ENCODE results near the gene ECE1.

Gene ECE1

DNA sequence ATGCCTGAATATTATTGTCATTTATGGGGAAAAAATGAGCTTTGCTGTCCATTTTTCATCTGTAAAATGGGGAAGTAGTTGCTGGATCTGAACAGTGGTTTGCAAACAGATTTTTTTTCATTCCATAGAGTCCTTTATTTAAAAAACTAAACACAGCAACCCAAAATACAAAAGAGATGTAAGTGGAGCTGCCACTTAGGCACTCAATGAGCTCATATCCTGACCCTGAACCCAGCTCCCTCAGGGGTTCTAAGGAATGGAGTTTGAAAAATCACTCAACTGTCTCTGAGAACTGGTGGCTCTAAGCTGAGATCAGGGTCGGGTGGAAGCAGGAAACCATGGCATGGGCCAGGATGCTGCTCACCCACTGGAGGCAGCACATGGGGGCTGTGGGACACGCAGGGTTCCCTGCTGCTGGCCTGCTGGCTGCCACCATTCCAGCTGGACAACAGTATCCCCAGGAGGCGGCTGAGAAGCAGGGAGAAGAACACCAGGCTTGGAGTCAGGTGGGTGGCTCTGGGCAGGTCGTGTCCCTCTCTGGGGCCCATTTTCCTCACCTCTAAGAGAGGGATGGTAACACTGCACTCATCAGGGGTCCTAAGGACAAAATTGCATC is 9.6 kb upstream of the ECE1 start:
- Histone ChIP-seq H2AK5ac (ENCODE audit: low read length) (no peak overlapping the region), H3K79me1 (ENCODE audit: low read length) (peaks cover 2% of the 10 kb centered on the region), H4K12ac (ENCODE audit: low read depth, low read length) (no peak overlapping the region), H2AFZ (ENCODE audit: insufficient read depth, low read length, poor library complexity) (no peak overlapping the region), H3K27me3 (ENCODE audit: insufficient read depth, low read length) (no peaks in the 10 kb centered on the region), H4K91ac (ENCODE audit: low read depth, low read length) (no peak overlapping the region), H3K27ac (ENCODE audit: low read depth, low read length) (no peak overlapping the region), H3K9me3 (ENCODE audit: insufficient read depth, low read depth, low read length) (no peaks in the 10 kb centered on the region), H3K79me2 (ENCODE audit: control insufficient read depth, insufficient read depth, low read length, poor library complexity) (no peaks in the 10 kb centered on the region), H3K36me3 (ENCODE audit: control insufficient read depth in 1 of 2, insufficient read depth in 2 of 2, low read length in 2 of 2) (no peaks in the 10 kb centered on the region), H3K23ac (ENCODE audit: low read length) (no peak overlapping the region), H3K18ac (ENCODE audit: low read length) (no peak overlapping the region), H3K4me2 (ENCODE audit: low read length) (no peak overlapping the region), H4K8ac (ENCODE audit: low read depth, low read length) (no peak overlapping the region), H3K4me3 (ENCODE audit: low read depth, low read length) (no peak overlapping the region), H2BK120ac (ENCODE audit: insufficient read depth, low read length, poor library complexity) (no peak overlapping the region), H3K14ac (ENCODE audit: low read length) (no peak overlapping the region), H3K4ac (ENCODE audit: low read depth, low read length) (no peak overlapping the region), H2BK5ac (ENCODE audit: low read depth, low read length, poor library complexity) (no peak overlapping the region), H3K9ac (ENCODE audit: low read length) (no peak overlapping the region), H3K4me1 (ENCODE audit: control insufficient read depth in 1 of 2, insufficient read depth in 2 of 2, low read length in 2 of 2) (peaks cover 4 to 7% of the 10 kb centered on the region in 2 experiments), H2BK12ac (ENCODE audit: low read length) (no peak overlapping the region)
- no CpG with 5 or more reads among the region's 4 CpGs for WGBS (ENCODE audit: extremely low coverage, insufficient coverage, insufficient read length)
- DNase-seq = no peak

DNA sequence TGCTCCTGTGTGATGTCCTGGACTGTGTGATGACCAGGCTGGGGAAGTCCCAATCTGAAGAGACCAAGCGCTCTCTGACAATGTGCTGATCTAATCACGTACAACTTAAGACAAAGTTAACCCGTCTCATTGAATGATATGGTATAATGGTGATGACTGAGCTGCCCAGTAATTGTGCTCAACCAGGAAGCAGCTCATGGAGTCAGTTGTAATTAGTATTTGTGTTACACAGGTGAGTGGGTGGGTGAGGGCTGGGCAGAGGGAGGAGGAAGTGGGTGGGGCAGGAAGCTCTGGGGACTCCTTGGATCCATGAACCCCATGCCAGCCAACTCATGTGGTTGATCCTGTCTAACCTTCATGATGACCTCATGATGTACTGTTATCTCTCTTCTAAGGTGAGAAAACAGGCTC is 8.7 kb upstream of the ECE1 start:
- H4K8ac ChIP-seq (ENCODE audit: low read depth, low read length) = no peak overlapping the region
- no peak overlapping the region for H4K12ac ChIP-seq (ENCODE audit: low read depth, low read length)
- H2BK120ac ChIP-seq (ENCODE audit: insufficient read depth, low read length, poor library complexity) = no peak overlapping the region
- no peaks in the 10 kb centered on the region for H3K9me3 ChIP-seq (ENCODE audit: insufficient read depth, low read depth, low read length)
- H3K9ac ChIP-seq (ENCODE audit: low read length) = no peak overlapping the region
- no CpG with 5 or more reads among the region's 3 CpGs for WGBS (ENCODE audit: extremely low coverage, insufficient coverage, insufficient read length)
- peaks cover 4 to 7% of the 10 kb centered on the region in 2 experiments for H3K4me1 ChIP-seq (ENCODE audit: control insufficient read depth in 1 of 2, insufficient read depth in 2 of 2, low read length in 2 of 2)
- H2AFZ ChIP-seq (ENCODE audit: insufficient read depth, low read length, poor library complexity) = no peak overlapping the region
- H3K27ac ChIP-seq (ENCODE audit: low read depth, low read length) = no peak overlapping the region
- H3K79me1 ChIP-seq (ENCODE audit: low read length) = peaks cover 2% of the 10 kb centered on the region
- H2BK5ac ChIP-seq (ENCODE audit: low read depth, low read length, poor library complexity) = no peak overlapping the region
- H3K4me3 ChIP-seq (ENCODE audit: low read depth, low read length) = no peak overlapping the region
- no peak overlapping the region for H3K18ac ChIP-seq (ENCODE audit: low read length)
- no peaks in the 10 kb centered on the region for H3K79me2 ChIP-seq (ENCODE audit: control insufficient read depth, insufficient read depth, low read length, poor library complexity)
- H2BK12ac ChIP-seq (ENCODE audit: low read length) = no peak overlapping the region
- DNase-seq = no peak
- H3K14ac ChIP-seq (ENCODE audit: low read length) = no peak overlapping the region
- H4K91ac ChIP-seq (ENCODE audit: low read depth, low read length) = no peak overlapping the region
- H3K23ac ChIP-seq (ENCODE audit: low read length) = no peak overlapping the region
- no peak overlapping the region for H3K4me2 ChIP-seq (ENCODE audit: low read length)
- H3K36me3 ChIP-seq (ENCODE audit: control insufficient read depth in 1 of 2, insufficient read depth in 2 of 2, low read length in 2 of 2) = no peaks in the 10 kb centered on the region
- no peak overlapping the region for H2AK5ac ChIP-seq (ENCODE audit: low read length)
- no peak overlapping the region for H3K4ac ChIP-seq (ENCODE audit: low read depth, low read length)
- H3K27me3 ChIP-seq (ENCODE audit: insufficient read depth, low read length) = no peaks in the 10 kb centered on the region

DNA sequence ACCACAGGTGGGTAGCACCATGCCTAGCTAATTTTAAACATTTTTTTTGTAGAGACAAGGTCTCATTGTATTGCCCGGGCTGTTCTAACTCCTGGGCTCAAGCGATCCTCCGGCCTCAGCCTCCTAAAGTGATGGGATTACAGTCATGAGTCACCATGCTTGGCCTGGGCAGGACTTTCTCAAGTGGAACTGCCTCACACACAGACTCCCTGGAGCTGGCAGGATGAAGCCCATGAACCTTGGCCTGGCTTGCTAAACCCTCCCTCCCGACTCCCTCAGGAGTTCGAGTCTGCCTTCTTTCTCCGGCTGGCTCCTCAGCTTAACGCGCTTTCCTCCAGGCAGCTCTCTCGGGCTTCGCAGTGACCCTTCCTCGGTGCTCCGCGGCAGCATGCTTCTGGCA is 7.7 kb upstream of the ECE1 start:
- no CpG with 5 or more reads among the region's 13 CpGs for WGBS (ENCODE audit: extremely low coverage, insufficient coverage, insufficient read length)
- Histone ChIP-seq H3K79me1 (ENCODE audit: low read length) (peaks cover under 1% of the 10 kb centered on the region), H3K36me3 (ENCODE audit: control insufficient read depth in 1 of 2, insufficient read depth in 2 of 2, low read length in 2 of 2) (no peaks in the 10 kb centered on the region), H3K14ac (ENCODE audit: low read length) (no peak overlapping the region), H2BK120ac (ENCODE audit: insufficient read depth, low read length, poor library complexity) (no peak overlapping the region), H3K4me3 (ENCODE audit: low read depth, low read length) (no peak overlapping the region), H3K18ac (ENCODE audit: low read length) (no peak overlapping the region), H2AFZ (ENCODE audit: insufficient read depth, low read length, poor library complexity) (no peak overlapping the region), H3K27ac (ENCODE audit: low read depth, low read length) (no peak overlapping the region), H4K91ac (ENCODE audit: low read depth, low read length) (no peak overlapping the region), H4K12ac (ENCODE audit: low read depth, low read length) (no peak overlapping the region), H4K8ac (ENCODE audit: low read depth, low read length) (no peak overlapping the region), H3K4ac (ENCODE audit: low read depth, low read length) (no peak overlapping the region), H3K9ac (ENCODE audit: low read length) (no peak overlapping the region), H3K9me3 (ENCODE audit: insufficient read depth, low read depth, low read length) (no peaks in the 10 kb centered on the region), H3K4me1 (ENCODE audit: control insufficient read depth in 1 of 2, insufficient read depth in 2 of 2, low read length in 2 of 2) (peaks cover 2 to 6% of the 10 kb centered on the region in 2 experiments), H3K27me3 (ENCODE audit: insufficient read depth, low read length) (no peaks in the 10 kb centered on the region), H2AK5ac (ENCODE audit: low read length) (no peak overlapping the region), H3K79me2 (ENCODE audit: control insufficient read depth, insufficient read depth, low read length, poor library complexity) (no peaks in the 10 kb centered on the region), H3K23ac (ENCODE audit: low read length) (no peak overlapping the region), H3K4me2 (ENCODE audit: low read length) (no peak overlapping the region), H2BK5ac (ENCODE audit: low read depth, low read length, poor library complexity) (no peak overlapping the region), H2BK12ac (ENCODE audit: low read length) (no peak overlapping the region)
- no peak for DNase-seq

DNA sequence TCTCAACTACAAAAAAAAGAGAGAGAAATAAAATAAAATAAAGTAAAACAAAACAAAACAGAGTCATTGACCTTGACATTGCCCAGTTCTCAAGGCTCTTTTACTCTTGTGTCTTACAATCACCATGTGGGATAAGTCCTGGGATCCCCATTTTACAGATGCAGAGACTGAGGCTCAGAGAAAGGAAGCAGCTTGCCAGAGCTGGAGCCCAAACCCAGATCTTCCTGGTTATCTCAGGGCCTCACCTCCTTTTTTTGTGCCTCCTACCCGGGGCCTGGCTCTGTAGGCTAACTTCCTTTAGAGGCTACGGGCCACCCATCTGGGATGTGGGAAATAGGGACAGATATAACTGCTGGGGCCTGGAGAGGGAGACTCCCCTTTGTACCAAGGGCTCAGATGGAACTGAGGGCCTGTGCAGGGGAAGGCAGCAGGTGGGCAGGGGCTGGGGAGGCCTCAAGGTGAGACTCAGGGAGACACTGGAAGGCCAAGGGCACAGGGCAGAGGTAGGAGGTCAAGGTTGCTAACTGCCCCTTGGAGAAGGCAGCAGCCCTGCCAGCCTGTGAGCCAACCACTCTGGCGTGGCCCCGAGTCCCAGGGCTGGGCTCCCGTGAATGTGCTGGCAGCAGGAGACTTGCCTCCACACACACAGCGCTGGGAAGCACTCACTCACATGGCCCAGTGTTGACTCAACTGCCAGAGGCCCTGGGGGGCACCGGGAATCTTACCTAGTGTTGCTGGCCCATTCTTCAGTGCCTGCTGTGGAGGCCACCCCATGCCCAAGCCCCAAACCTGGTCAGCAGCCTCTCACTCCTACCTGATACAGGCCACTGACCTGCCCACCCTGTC is 6.5 kb upstream of the ECE1 start:
- H3K18ac ChIP-seq (ENCODE audit: low read length) = no peak overlapping the region
- no peaks in the 10 kb centered on the region for H3K9me3 ChIP-seq (ENCODE audit: insufficient read depth, low read depth, low read length)
- no peak overlapping the region for H2BK5ac ChIP-seq (ENCODE audit: low read depth, low read length, poor library complexity)
- no peak overlapping the region for H2AK5ac ChIP-seq (ENCODE audit: low read length)
- no peaks in the 10 kb centered on the region for H3K79me2 ChIP-seq (ENCODE audit: control insufficient read depth, insufficient read depth, low read length, poor library complexity)
- no CpG with 5 or more reads among the region's 7 CpGs for WGBS (ENCODE audit: extremely low coverage, insufficient coverage, insufficient read length)
- H3K4me1 ChIP-seq (ENCODE audit: control insufficient read depth in 1 of 2, insufficient read depth in 2 of 2, low read length in 2 of 2) = no peaks in the 10 kb centered on the region
- H4K8ac ChIP-seq (ENCODE audit: low read depth, low read length) = no peak overlapping the region
- no peak overlapping the region for H3K14ac ChIP-seq (ENCODE audit: low read length)
- no peak overlapping the region for H3K9ac ChIP-seq (ENCODE audit: low read length)
- no peak for DNase-seq
- H3K23ac ChIP-seq (ENCODE audit: low read length) = no peak overlapping the region
- H2AFZ ChIP-seq (ENCODE audit: insufficient read depth, low read length, poor library complexity) = no peak overlapping the region
- H3K4me2 ChIP-seq (ENCODE audit: low read length) = no peak overlapping the region
- no peak overlapping the region for H4K91ac ChIP-seq (ENCODE audit: low read depth, low read length)
- H3K27ac ChIP-seq (ENCODE audit: low read depth, low read length) = no peak overlapping the region
- no peak overlapping the region for H3K4ac ChIP-seq (ENCODE audit: low read depth, low read length)
- no peak overlapping the region for H3K4me3 ChIP-seq (ENCODE audit: low read depth, low read length)
- H2BK12ac ChIP-seq (ENCODE audit: low read length) = no peak overlapping the region
- H3K36me3 ChIP-seq (ENCODE audit: control insufficient read depth in 1 of 2, insufficient read depth in 2 of 2, low read length in 2 of 2) = no peaks in the 10 kb centered on the region
- no peaks in the 10 kb centered on the region for H3K27me3 ChIP-seq (ENCODE audit: insufficient read depth, low read length)
- H3K79me1 ChIP-seq (ENCODE audit: low read length) = no peaks in the 10 kb centered on the region
- H2BK120ac ChIP-seq (ENCODE audit: insufficient read depth, low read length, poor library complexity) = no peak overlapping the region
- H4K12ac ChIP-seq (ENCODE audit: low read depth, low read length) = no peak overlapping the region

All from trophoblast cell (in vitro differentiated cells and primary cell).